GM12892 (cell line): ENCODE data around the gene CLDN16.

Experiments used
- POLR2A ChIP-seq: IDR thresholded peaks from 2 replicates; pipeline ENCODE4 v1.6.1; 2011; ENCODE audit warnings: low read depth, low read length, control low read depth
- POLR2AphosphoS5 ChIP-seq: IDR thresholded peaks from 2 replicates; pipeline ENCODE4 v1.6.1; 2011; ENCODE audit warnings: low read depth, low read length, control low read depth
- TAF1 ChIP-seq: IDR thresholded peaks from 2 replicates; pipeline ENCODE4 v1.6.1; 2011; ENCODE audit warnings: low read depth, mild to moderate bottlenecking, control low read depth, low read length, borderline replicate concordance

GRCh38 chr3:190357468-190357867, 30.5 kb upstream of the CLDN16 start:
- TF ChIP-seq POLR2A (no peak), TAF1 (no peak), POLR2AphosphoS5 (no peak)
